Measurements from ENCODE around the gene CTSF. TPM values are rescaled to one million over a fixed set of nuclear protein-coding genes. Genes with fewer than 3 reads are reported as not detected.
"Not testable (repeated sequence)": the region's sequence is repeated elsewhere in the genome, so short reads cannot be mapped to it uniquely, and the experiment has no call there.

The CTSF gene
- total RNA-seq, 1 donor from 2014 or later, result 27.0 TPM

- DNase-seq (ENCODE audit: low spot score), result no peak
These were observed 9.1 kb downstream of the CTSF start for GRCh38 chr11:66559142-66559865.

- DNase-seq (ENCODE audit: low spot score), result no peak
These were observed 10.6 kb downstream of the CTSF start for GRCh38 chr11:66557733-66558326.

GRCh38 chr11:66556086-66556485 lies 12.3 kb downstream of the CTSF start:
- no peak for DNase-seq (ENCODE audit: low spot score)

GRCh38 chr11:66555416-66555815 lies 13.0 kb downstream of the CTSF start:
- no peak for DNase-seq (ENCODE audit: low spot score)

- no peak for DNase-seq (ENCODE audit: low spot score)
These were observed 13.8 kb downstream of the CTSF start for GRCh38 chr11:66554602-66555001.

GRCh38 chr11:66550887-66551286 lies 17.5 kb downstream of the CTSF start:
- DNase-seq (ENCODE audit: low spot score), result no peak

- DNase-seq (ENCODE audit: low spot score), result no peak
These were observed 18.7 kb downstream of the CTSF start for GRCh38 chr11:66549696-66550095.

GRCh38 chr11:66548774-66549630 lies 19.4 kb downstream of the CTSF start:
- no peak for DNase-seq (ENCODE audit: low spot score)

GRCh38 chr11:66548041-66548440 lies 20.4 kb downstream of the CTSF start:
- no peak for DNase-seq (ENCODE audit: low spot score)

- no peak for DNase-seq (ENCODE audit: low spot score)
These were observed 20.8 kb downstream of the CTSF start for GRCh38 chr11:66547662-66548009.

GRCh38 chr11:66546966-66547661 lies 21.3 kb downstream of the CTSF start:
- no peak for DNase-seq (ENCODE audit: low spot score)

GRCh38 chr11:66546368-66546965 lies 21.9 kb downstream of the CTSF start, which contains the start of gene ACTN3:
Gene ACTN3 (plus strand): TSS chr11:66546903. CDS start chr11:66546938, 35 bp downstream.
- no peak for DNase-seq (ENCODE audit: low spot score)

- peak; percentile 96 for DNase-seq (ENCODE audit: low spot score)
These were observed 22.6 kb downstream of the CTSF start, which contains the start of gene ZDHHC24 for GRCh38 chr11:66545701-66546367. Gene ZDHHC24 (minus strand): TSS chr11:66546048. CDS start chr11:66546003, 45 bp downstream.

GRCh38 chr11:66544952-66545351 lies 23.5 kb downstream of the CTSF start:
- DNase-seq (ENCODE audit: low spot score), result not testable (repeated sequence)

GRCh38 chr11:66543263-66544107 lies 24.9 kb downstream of the CTSF start:
- no peak for DNase-seq (ENCODE audit: low spot score)

- no peak for DNase-seq (ENCODE audit: low spot score)
These were observed 26.0 kb downstream of the CTSF start for GRCh38 chr11:66542362-66542761.

- no peak for DNase-seq (ENCODE audit: low spot score)
These were observed 26.5 kb downstream of the CTSF start for GRCh38 chr11:66541892-66542291.

- DNase-seq (ENCODE audit: low spot score), result not testable (repeated sequence)
These were observed 27.8 kb downstream of the CTSF start for GRCh38 chr11:66540598-66540997.

- no peak for DNase-seq (ENCODE audit: low spot score)
These were observed 28.6 kb downstream of the CTSF start for GRCh38 chr11:66539870-66540213.

All from ureter (tissue), 1 donor.